Neural cell (in vitro differentiated cells): Measurements from ENCODE around the gene RLF. TPM values are rescaled to one million over a fixed set of nuclear protein-coding genes. Genes with fewer than 3 reads are reported as not detected.

Source experiments
- H2AFZ ChIP-seq: fragments of 200-600, 300-800 bp; sonication (generic), shearing (Covaris generic); 2 replicates; pipeline ENCODE4 v1.6.0; 2014; ENCODE audit warnings: low read depth, mild to moderate bottlenecking, antibody characterized with exemption, low read length, moderate library complexity
- H3F3A ChIP-seq: fragments of 200-600 bp; shearing (Covaris generic); 2 replicates; pipeline ENCODE4 v1.6.1; 2016; ENCODE audit warnings: mild to moderate bottlenecking, moderate library complexity, mixed read lengths, antibody characterized with exemption, low read length; ENCODE audit not compliant: insufficient read depth, poor library complexity, severe bottlenecking
- H3K27ac ChIP-seq: fragments of 200-600, 300-800 bp; sonication (generic), shearing (Covaris generic); 2 replicates; pipeline ENCODE4 v1.5.1; 2014; ENCODE audit warnings: mild to moderate bottlenecking, low read length, moderate library complexity
- H3K27me3 ChIP-seq: fragments of 300-800, 200-600 bp; sonication (generic), shearing (Covaris generic); 2 replicates; pipeline ENCODE4 v1.6.0; 2014; ENCODE audit warnings: mild to moderate bottlenecking, low read depth, low read length, moderate library complexity; ENCODE audit not compliant: insufficient read depth
- H3K36me3 ChIP-seq: fragments of 300-800, 200-600 bp; sonication (generic), shearing (Covaris generic); 2 replicates; pipeline ENCODE4 v1.5.1; 2014; ENCODE audit warnings: mild to moderate bottlenecking, antibody characterized with exemption, low read length, moderate library complexity; ENCODE audit not compliant: insufficient read depth
- H3K4me2 ChIP-seq: fragments of 300-800, 200-600 bp; sonication (generic), shearing (Covaris generic); 2 replicates; pipeline ENCODE4 v1.6.0; 2014; ENCODE audit warnings: mild to moderate bottlenecking, low read length
- H3K4me3 ChIP-seq: fragments of 300-800, 200-600 bp; sonication (generic), shearing (Covaris generic); 2 replicates; pipeline ENCODE4 v1.5.1; 2014; ENCODE audit warnings: mild to moderate bottlenecking, low read length, moderate library complexity
- H3K79me2 ChIP-seq: fragments of 200-600 bp; shearing (Covaris generic); replicated peaks from 2 replicates; pipeline ENCODE4 v1.6.0; 2014; ENCODE audit warnings: mild to moderate bottlenecking, low read length, moderate library complexity; ENCODE audit not compliant: insufficient read depth
- H3K9ac ChIP-seq: fragments of 300-800, 200-600 bp; sonication (generic), shearing (Covaris generic); 2 replicates; pipeline ENCODE4 v1.6.1; 2016; ENCODE audit warnings: mild to moderate bottlenecking, low read length, mixed read lengths
- H3K9me2 ChIP-seq: fragments of 200-600 bp; shearing (Covaris generic); 2 replicates; pipeline ENCODE4 v1.6.1; 2016; ENCODE audit warnings: mild to moderate bottlenecking, low read length, mixed read lengths; ENCODE audit not compliant: insufficient read depth
- H3K9me3 ChIP-seq: fragments of 200-600, 300-800 bp; sonication (generic), shearing (Covaris generic); 2 replicates; pipeline ENCODE4 v1.6.1; 2016; ENCODE audit warnings: mild to moderate bottlenecking, mixed run types, low read length, moderate library complexity, mixed read lengths
- H4K20me1 ChIP-seq: fragments of 200-600 bp; shearing (Covaris generic); 2 replicates; pipeline ENCODE4 v1.6.1; 2016; ENCODE audit warnings: mild to moderate bottlenecking, mixed run types; ENCODE audit not compliant: insufficient read depth
- EP300 ChIP-seq: fragments of 450-650 bp; conservative IDR thresholded peaks from 2 replicates; pipeline ENCODE4 v1.6.1; 2014; ENCODE audit warnings: antibody characterized with exemption, mild to moderate bottlenecking, moderate library complexity; ENCODE audit not compliant: poor library complexity, severe bottlenecking
- EZH2 ChIP-seq: fragments of 200-600, 300-800 bp; shearing (Covaris generic), sonication (generic); IDR thresholded peaks from 2 replicates; pipeline ENCODE4 v1.6.1; 2014; ENCODE audit warnings: antibody characterized with exemption, low read length, borderline replicate concordance, mild to moderate bottlenecking; ENCODE audit not compliant: insufficient read depth, poor library complexity, severe bottlenecking
- MXI1 ChIP-seq: fragments of 450-650 bp; conservative IDR thresholded peaks from 2 replicates; pipeline ENCODE4 v1.6.1; 2014; ENCODE audit warnings: antibody characterized with exemption, mild to moderate bottlenecking; ENCODE audit not compliant: poor library complexity, severe bottlenecking
- POLR2AphosphoS5 ChIP-seq: IDR thresholded peaks from 2 replicates; pipeline ENCODE4 v1.6.1; 2012
- RAD21 ChIP-seq: fragments of 450-650 bp; conservative IDR thresholded peaks from 2 replicates; pipeline ENCODE4 v1.6.1; 2014; ENCODE audit warnings: antibody characterized with exemption, mild to moderate bottlenecking, moderate library complexity
- SMC3 ChIP-seq: fragments of 450-650 bp; conservative IDR thresholded peaks from 2 replicates; pipeline ENCODE4 v1.6.1; 2014; ENCODE audit warnings: antibody characterized with exemption, mild to moderate bottlenecking, moderate library complexity; ENCODE audit not compliant: poor library complexity
- TAF1 ChIP-seq: IDR thresholded peaks from 2 replicates; pipeline ENCODE4 v1.6.1; 2012; ENCODE audit warnings: low read depth
- polyA plus RNA-seq: library from polyadenylated mRNA; depleted of rRNA; stranded (reverse); fragments of >200 nt; gene quantifications from 2 replicates; pipeline ENCODE4 v1.2.3, GENCODE V29; 2014
- TF ChIP-seq, protein P1 (sequence below): fragments of 450-650 bp; IDR thresholded peaks from 2 replicates; pipeline ENCODE4 v1.5.1; 2014; ENCODE audit warnings: antibody characterized with exemption, mild to moderate bottlenecking, moderate library complexity; ENCODE audit not compliant: poor library complexity, severe bottlenecking
- TF ChIP-seq, protein P2 (sequence below): IDR thresholded peaks from 2 replicates; pipeline ENCODE4 v1.6.1; 2012; ENCODE audit warnings: borderline replicate concordance

RLF gene
- polyA plus RNA-seq, 1 donor from 2014 or later = 23.4 TPM

DNA sequence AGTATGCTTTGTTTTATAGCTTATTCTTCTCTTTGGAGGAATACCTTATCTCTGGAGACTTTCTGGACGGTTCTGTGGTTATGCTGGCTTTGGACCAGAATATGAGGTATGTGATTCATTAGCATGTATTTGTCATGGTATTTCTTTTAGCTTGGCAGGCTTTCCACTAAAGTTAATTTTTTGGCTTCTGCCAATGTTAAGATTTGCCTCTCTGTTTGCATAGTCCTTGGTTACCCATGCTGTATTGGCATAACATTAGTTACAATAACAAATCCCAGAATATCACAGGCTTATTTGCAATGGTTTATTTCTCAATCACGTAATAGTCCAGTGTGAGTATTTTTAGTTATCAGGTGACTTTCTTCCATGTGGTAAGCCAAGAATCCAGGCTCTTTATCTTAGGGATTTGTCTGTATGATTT, 106.6 kb downstream of the RLF start:
- no peaks in the 10 kb centered on the region for H4K20me1 ChIP-seq
- H3K4me3 ChIP-seq = no peak overlapping the region
- H3K79me2 ChIP-seq = no peaks in the 10 kb centered on the region
- no peaks in the 10 kb centered on the region for H3K9me2 ChIP-seq
- H3K27ac ChIP-seq = no peak overlapping the region
- no peaks in the 10 kb centered on the region for H3K27me3 ChIP-seq
- H2AFZ ChIP-seq = no peak overlapping the region
- TF ChIP-seq POLR2AphosphoS5 (no peak), EP300 (no peak), RAD21 (no peak), EZH2 (no peak), SMC3 (no peak), TAF1 (no peak), MXI1 (no peak)
- TF ChIP-seq, protein P1, sequence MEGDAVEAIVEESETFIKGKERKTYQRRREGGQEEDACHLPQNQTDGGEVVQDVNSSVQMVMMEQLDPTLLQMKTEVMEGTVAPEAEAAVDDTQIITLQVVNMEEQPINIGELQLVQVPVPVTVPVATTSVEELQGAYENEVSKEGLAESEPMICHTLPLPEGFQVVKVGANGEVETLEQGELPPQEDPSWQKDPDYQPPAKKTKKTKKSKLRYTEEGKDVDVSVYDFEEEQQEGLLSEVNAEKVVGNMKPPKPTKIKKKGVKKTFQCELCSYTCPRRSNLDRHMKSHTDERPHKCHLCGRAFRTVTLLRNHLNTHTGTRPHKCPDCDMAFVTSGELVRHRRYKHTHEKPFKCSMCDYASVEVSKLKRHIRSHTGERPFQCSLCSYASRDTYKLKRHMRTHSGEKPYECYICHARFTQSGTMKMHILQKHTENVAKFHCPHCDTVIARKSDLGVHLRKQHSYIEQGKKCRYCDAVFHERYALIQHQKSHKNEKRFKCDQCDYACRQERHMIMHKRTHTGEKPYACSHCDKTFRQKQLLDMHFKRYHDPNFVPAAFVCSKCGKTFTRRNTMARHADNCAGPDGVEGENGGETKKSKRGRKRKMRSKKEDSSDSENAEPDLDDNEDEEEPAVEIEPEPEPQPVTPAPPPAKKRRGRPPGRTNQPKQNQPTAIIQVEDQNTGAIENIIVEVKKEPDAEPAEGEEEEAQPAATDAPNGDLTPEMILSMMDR = no peak
- TF ChIP-seq, protein P2, sequence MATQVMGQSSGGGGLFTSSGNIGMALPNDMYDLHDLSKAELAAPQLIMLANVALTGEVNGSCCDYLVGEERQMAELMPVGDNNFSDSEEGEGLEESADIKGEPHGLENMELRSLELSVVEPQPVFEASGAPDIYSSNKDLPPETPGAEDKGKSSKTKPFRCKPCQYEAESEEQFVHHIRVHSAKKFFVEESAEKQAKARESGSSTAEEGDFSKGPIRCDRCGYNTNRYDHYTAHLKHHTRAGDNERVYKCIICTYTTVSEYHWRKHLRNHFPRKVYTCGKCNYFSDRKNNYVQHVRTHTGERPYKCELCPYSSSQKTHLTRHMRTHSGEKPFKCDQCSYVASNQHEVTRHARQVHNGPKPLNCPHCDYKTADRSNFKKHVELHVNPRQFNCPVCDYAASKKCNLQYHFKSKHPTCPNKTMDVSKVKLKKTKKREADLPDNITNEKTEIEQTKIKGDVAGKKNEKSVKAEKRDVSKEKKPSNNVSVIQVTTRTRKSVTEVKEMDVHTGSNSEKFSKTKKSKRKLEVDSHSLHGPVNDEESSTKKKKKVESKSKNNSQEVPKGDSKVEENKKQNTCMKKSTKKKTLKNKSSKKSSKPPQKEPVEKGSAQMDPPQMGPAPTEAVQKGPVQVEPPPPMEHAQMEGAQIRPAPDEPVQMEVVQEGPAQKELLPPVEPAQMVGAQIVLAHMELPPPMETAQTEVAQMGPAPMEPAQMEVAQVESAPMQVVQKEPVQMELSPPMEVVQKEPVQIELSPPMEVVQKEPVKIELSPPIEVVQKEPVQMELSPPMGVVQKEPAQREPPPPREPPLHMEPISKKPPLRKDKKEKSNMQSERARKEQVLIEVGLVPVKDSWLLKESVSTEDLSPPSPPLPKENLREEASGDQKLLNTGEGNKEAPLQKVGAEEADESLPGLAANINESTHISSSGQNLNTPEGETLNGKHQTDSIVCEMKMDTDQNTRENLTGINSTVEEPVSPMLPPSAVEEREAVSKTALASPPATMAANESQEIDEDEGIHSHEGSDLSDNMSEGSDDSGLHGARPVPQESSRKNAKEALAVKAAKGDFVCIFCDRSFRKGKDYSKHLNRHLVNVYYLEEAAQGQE = no peak
- H3K4me2 ChIP-seq = no peak overlapping the region
- peaks cover 10% of the 10 kb centered on the region for H3K36me3 ChIP-seq
- H3F3A ChIP-seq = no peaks in the 10 kb centered on the region
- no peaks in the 10 kb centered on the region for H3K9me3 ChIP-seq
- no peak overlapping the region for H3K9ac ChIP-seq

DNA sequence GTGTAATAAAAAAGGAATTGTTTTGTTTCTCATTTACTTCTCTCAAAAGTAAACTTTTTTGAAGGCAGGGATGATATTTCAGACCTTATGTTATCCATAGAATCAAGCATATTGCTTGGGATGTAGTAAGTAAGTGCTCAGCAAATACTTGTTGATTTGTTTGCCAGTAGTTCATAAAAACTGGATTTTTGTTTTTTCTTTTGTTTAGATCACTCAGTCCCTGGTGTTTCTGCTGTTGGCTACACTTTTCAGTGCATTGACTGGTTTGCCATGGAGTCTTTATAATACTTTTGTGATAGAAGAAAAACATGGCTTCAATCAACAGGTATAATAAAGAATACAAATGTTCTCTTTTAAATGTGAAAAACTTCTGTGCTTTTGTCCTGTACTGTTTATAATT, 107.0 kb downstream of the RLF start:
- Histone ChIP-seq H3F3A (no peaks in the 10 kb centered on the region), H3K9me3 (no peaks in the 10 kb centered on the region), H3K27ac (no peak overlapping the region), H3K4me2 (no peak overlapping the region), H2AFZ (no peak overlapping the region), H3K9ac (no peak overlapping the region), H3K36me3 (peaks cover 9% of the 10 kb centered on the region), H3K4me3 (no peak overlapping the region), H4K20me1 (no peaks in the 10 kb centered on the region), H3K79me2 (no peaks in the 10 kb centered on the region), H3K27me3 (no peaks in the 10 kb centered on the region), H3K9me2 (no peaks in the 10 kb centered on the region)
- TF ChIP-seq SMC3 = no peak
- TF ChIP-seq EZH2 = no peak
- no peak for TF ChIP-seq EP300
- no peak for TF ChIP-seq RAD21
- TF ChIP-seq TAF1 = no peak
- no peak for TF ChIP-seq MXI1
- TF ChIP-seq, protein P2 = no peak
- no peak for TF ChIP-seq POLR2AphosphoS5
- TF ChIP-seq, protein P1 = no peak
